Stimulated activated effector memory CD8-positive, alpha-beta T cell treated with anti-CD3 and anti-CD28 coated beads, Interleukin-12 subunit alpha, Interleukin-12 subunit beta, amount 100 ng/mL, for 72 hours (primary cell): Measurements from ENCODE around the gene ADAM10.

ENCODE experiments used
- ATAC-seq: fragments of 150-1000 bp; cut with Tn5 transposase; 2 replicates; pipeline ENCODE4 v1.10.0; 2021
- DNase-seq, 2 donors: peaks; one replicate each; pipeline ENCODE4 v3.0.0; 2021 to 2022; ENCODE audit warnings: low spot score in 2 of 2
- H3K27ac Mint-ChIP-seq: one replicate; pipeline ENCODE4 v1.8.0; 2022; ENCODE audit warnings: mild to moderate bottlenecking, mixed read lengths
- H3K36me3 Mint-ChIP-seq: one replicate; pipeline ENCODE4 v1.8.0; 2022; ENCODE audit warnings: mild to moderate bottlenecking, mixed read lengths
- H3K4me1 Mint-ChIP-seq: one replicate; pipeline ENCODE4 v1.8.0; 2022; ENCODE audit warnings: mixed read lengths
- H3K4me3 Mint-ChIP-seq: one replicate; pipeline ENCODE4 v1.8.0; 2022; ENCODE audit warnings: mild to moderate bottlenecking, mixed read lengths
- H3K9me3 Mint-ChIP-seq: one replicate; pipeline ENCODE4 v1.8.0; 2022; ENCODE audit warnings: mixed read lengths

Gene ADAM10

DNA sequence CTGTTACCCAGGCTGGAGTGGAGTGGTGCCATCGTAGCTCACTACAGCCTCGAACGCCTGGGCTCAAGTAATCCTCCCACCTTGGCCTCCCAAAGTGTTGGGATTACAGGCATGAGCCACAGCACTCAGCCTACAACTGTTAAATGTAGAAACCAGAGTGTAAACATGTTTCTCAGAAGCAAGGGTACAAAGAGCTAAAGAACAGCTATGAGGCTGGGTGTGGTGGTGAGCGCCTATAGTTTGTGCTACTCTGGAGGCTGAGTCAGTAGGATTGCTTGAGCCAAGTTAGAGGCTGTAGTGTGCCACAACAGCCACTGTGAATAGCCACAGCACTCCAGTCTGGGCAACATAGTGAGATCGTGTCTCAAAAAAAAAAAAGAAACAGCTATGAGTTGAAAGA is 16.8 kb upstream of the ADAM10 start:
- Mint-ChIP-seq H3K4me1 (no peaks in the 10 kb centered on the region), H3K4me3 (no peak overlapping the region), H3K9me3 (peaks cover 5% of the 10 kb centered on the region), H3K36me3 (no peaks in the 10 kb centered on the region), H3K27ac (no peak overlapping the region)
- DNase-seq = no peak
- ATAC-seq = no peak

- H3K27ac Mint-ChIP-seq = no peak overlapping the region
- DNase-seq = no peak
- ATAC-seq = no peak
- H3K36me3 Mint-ChIP-seq = no peaks in the 10 kb centered on the region
- H3K4me3 Mint-ChIP-seq = no peak overlapping the region
- no peaks in the 10 kb centered on the region for H3K4me1 Mint-ChIP-seq
- H3K9me3 Mint-ChIP-seq = peaks cover 5% of the 10 kb centered on the region
Observed at GRCh38 chr15:58764468-58764867, 15.0 kb upstream of the ADAM10 start.

DNA sequence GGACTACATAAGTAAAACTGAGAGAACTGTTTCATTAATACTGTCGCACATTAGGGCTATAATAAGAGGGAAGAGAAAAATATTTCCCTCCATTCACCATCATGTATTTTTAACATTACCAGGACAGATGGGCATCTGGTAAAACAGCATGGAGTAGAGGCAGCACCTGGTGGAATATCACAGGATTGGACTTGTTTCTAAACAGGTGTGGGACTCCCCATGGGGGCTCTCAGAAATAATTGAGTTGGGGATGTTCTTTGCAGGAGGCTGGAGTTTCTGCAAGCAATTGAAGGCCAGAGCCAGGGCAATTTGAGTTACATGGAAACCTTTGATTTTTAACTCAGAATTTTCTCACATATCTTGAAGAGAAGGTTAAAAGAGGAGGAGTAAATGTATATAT is 13.2 kb upstream of the ADAM10 start:
- no peaks in the 10 kb centered on the region for H3K36me3 Mint-ChIP-seq
- H3K4me3 Mint-ChIP-seq = no peak overlapping the region
- peaks cover 5% of the 10 kb centered on the region for H3K9me3 Mint-ChIP-seq
- ATAC-seq (no peak), DNase-seq (peak in 1 of 2 donors; percentile 35)
- no peaks in the 10 kb centered on the region for H3K4me1 Mint-ChIP-seq
- no peak overlapping the region for H3K27ac Mint-ChIP-seq

GRCh38 chr15:58762285-58762684 is 12.8 kb upstream of the ADAM10 start:
- no peaks in the 10 kb centered on the region for H3K4me1 Mint-ChIP-seq
- peak in 1 of 2 donors; percentile 43 for DNase-seq
- H3K27ac Mint-ChIP-seq = no peak overlapping the region
- no peaks in the 10 kb centered on the region for H3K36me3 Mint-ChIP-seq
- peaks cover 5% of the 10 kb centered on the region for H3K9me3 Mint-ChIP-seq
- no peak overlapping the region for H3K4me3 Mint-ChIP-seq
- ATAC-seq = peak; percentile 68

DNA sequence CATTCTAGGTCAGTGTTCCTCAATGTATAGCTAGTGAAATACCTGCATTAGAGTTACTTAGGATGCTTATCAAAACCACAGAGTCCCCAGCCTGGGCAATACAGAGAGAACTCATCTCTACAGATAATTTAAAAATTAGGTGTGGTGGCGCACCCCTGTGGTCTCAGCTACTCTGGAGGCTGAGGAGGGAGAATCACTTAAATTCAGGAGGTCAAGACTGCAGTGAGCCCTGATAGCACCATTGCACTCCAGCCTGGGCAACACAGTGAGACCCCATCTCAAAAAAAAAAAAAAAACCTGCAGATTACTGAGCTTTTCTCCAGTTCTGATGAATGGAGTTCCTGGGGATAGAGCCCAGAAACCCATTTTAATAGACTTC is 11.5 kb upstream of the ADAM10 start:
- Mint-ChIP-seq H3K36me3 (no peaks in the 10 kb centered on the region), H3K27ac (no peak overlapping the region), H3K4me1 (no peaks in the 10 kb centered on the region), H3K4me3 (no peak overlapping the region), H3K9me3 (peaks cover 5% of the 10 kb centered on the region)
- no peak for ATAC-seq
- no peak for DNase-seq

GRCh38 chr15:58760385-58761009 is 11.0 kb upstream of the ADAM10 start:
- Mint-ChIP-seq H3K36me3 (no peaks in the 10 kb centered on the region), H3K9me3 (peaks cover 5% of the 10 kb centered on the region), H3K4me1 (no peaks in the 10 kb centered on the region), H3K27ac (no peak overlapping the region), H3K4me3 (no peak overlapping the region)
- peak; percentile 53 for ATAC-seq
- no peak for DNase-seq

DNA sequence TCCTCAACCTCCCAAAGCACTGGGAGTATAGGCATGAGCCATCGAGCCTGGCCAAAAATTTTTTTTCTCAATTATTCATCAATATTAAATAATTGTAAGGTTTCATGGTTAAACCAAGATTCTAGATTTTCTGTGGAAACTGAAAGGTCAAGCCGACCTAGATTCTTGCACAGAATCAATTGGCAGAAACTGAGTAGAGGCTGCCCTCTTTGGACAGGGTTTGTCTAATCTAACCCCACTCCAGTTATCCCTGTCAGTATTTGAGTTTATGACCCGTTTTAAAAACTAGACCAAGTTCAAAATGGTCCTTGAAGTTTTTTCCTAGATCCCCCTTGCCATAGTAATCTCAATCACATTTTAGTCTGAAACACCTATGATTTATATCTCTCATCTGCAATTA is 8.6 kb upstream of the ADAM10 start:
- ATAC-seq = no peak
- H3K4me3 Mint-ChIP-seq = no peak overlapping the region

GRCh38 chr15:58755956-58756355 is 6.4 kb upstream of the ADAM10 start:
- no peak for ATAC-seq
- Mint-ChIP-seq H3K9me3 (no peaks in the 10 kb centered on the region), H3K36me3 (no peaks in the 10 kb centered on the region), H3K4me1 (no peaks in the 10 kb centered on the region), H3K4me3 (no peak overlapping the region), H3K27ac (no peak overlapping the region)
- DNase-seq = no peak

More for the DNA sequence above, 8.6 kb upstream of the ADAM10 start:
- H3K4me1 Mint-ChIP-seq = no peaks in the 10 kb centered on the region
- H3K27ac Mint-ChIP-seq = no peak overlapping the region
- H3K36me3 Mint-ChIP-seq = no peaks in the 10 kb centered on the region
- no peak for DNase-seq
- H3K9me3 Mint-ChIP-seq = no peaks in the 10 kb centered on the region

DNA sequence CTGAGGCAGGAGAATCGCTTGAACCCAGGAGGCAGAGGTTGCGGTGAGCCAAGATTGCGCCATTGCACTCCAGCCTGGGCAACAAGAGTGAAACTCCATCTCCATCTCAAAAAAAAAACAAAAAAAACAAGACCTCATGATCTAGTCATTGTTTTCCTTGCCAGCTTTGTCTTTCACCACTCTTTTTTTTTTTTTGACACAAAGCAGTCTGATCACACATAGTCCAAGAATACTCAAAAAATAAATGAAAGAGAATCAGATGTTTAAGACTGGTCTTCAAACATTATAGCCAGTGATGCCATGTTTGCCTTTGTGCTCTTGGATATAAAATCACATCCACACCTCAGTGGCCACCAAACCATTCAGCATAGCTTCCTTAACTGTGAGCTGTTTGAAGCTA is 5.8 kb upstream of the ADAM10 start:
- Mint-ChIP-seq H3K9me3 (no peaks in the 10 kb centered on the region), H3K4me3 (no peak overlapping the region), H3K27ac (no peak overlapping the region), H3K4me1 (peaks cover 3% of the 10 kb centered on the region), H3K36me3 (no peaks in the 10 kb centered on the region)
- DNase-seq = no peak
- no peak for ATAC-seq

- Mint-ChIP-seq H3K4me3 (no peak overlapping the region), H3K9me3 (no peaks in the 10 kb centered on the region), H3K4me1 (peaks cover 11% of the 10 kb centered on the region), H3K36me3 (peaks cover 13% of the 10 kb centered on the region), H3K27ac (no peak overlapping the region)
- ATAC-seq (no peak), DNase-seq (no peak)
Observed at GRCh38 chr15:58752716-58753115, 3.2 kb upstream of the ADAM10 start.

GRCh38 chr15:58748852-58749531 is 515 bp downstream of the ADAM10 start:
- peak; percentile 36 to 76 for DNase-seq
- Mint-ChIP-seq H3K27ac (peak overlapping the region; percentile 98), H3K4me3 (peak overlapping the region; percentile 99)

DNA sequence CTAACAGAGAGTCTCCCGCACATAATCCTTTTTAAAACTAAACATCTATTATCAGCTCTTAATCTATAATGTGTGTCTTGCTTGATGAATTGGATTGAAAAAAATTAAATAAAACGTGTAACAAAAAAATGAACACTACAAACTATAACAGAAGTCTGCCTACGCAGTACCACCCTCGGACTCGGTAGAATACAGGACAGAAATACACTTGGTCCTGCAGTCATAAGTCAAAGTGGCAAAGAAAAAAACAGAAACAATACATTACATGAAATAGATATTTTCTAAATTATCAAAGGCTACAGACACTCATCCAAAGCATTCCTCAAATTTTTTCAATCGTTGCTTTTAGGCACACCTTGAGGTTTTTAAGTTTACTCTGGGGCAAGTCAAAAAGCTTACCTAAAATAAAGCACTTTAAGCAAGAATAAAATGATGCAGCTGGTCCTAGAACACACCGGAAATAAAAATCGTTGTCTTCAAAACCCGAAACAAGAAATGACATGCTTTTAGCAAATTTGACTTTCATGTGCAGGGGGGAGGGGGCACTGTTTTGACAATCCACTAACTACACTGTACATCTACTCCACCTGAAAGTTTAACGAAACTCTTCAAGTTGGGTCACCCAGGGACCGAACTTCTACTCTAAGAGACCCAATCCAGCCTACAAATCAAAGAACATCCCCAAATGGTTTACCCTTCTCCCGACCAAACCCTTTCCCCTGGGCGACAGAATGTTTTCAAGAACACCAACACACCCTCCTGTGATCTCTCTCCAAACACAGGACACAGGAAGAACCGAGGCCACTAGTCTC is 1.3 kb downstream of the ADAM10 start:
- DNase-seq (peak in 1 of 2 donors; percentile 75), ATAC-seq (peak; percentile 5)
- Mint-ChIP-seq H3K36me3 (peaks cover 13% of the 10 kb centered on the region), H3K9me3 (no peaks in the 10 kb centered on the region), H3K4me1 (peaks cover 35% of the 10 kb centered on the region), H3K27ac (peak overlapping the region; percentile 98), H3K4me3 (peak overlapping the region; percentile 99)

More at GRCh38 chr15:58748852-58749531, 515 bp downstream of the ADAM10 start:
- peaks cover 29% of the 10 kb centered on the region for H3K4me1 Mint-ChIP-seq
- H3K36me3 Mint-ChIP-seq = peaks cover 13% of the 10 kb centered on the region
- no peaks in the 10 kb centered on the region for H3K9me3 Mint-ChIP-seq
- ATAC-seq = peak; percentile 61

- DNase-seq (no peak), ATAC-seq (no peak)
- H3K9me3 Mint-ChIP-seq = no peaks in the 10 kb centered on the region
- peak overlapping the region; percentile 8 for H3K4me3 Mint-ChIP-seq
- H3K4me1 Mint-ChIP-seq = peaks cover 56% of the 10 kb centered on the region
- H3K36me3 Mint-ChIP-seq = peaks cover 13% of the 10 kb centered on the region
- no peak overlapping the region for H3K27ac Mint-ChIP-seq
Observed at GRCh38 chr15:58746174-58746573, 3.3 kb downstream of the ADAM10 start.

DNA sequence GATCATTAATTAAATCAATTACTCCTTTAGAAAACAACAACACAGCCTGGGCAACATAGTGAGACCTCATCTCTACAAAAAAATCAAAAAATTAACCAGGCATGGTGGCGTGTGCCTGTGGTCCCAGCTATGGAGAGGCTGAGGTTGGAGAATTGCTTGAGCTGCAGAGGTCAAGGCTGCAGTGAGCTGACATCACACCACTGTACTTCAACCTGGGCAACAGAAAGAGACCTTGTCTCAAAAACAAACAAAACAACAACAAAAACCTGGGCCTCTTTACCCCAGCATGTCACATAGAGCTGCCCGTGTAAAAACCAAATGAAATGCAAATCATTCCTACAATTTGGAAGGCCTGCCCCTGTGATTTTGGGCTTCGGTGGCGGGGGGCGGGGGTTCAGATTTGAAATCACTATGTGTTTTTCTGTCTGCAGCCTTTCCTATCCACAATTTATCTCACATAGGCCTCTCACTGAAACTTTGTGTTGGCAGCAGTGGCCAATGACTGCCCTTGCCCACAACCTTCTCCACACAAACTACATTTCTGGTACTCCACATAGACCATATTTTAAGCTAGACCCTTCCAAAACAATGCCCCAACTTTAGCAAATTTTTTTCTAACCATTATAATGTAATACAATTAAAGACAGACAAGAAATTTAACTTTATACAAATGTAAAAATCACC is 6.5 kb downstream of the ADAM10 start:
- no peak overlapping the region for H3K4me3 Mint-ChIP-seq
- no peak for DNase-seq
- no peaks in the 10 kb centered on the region for H3K9me3 Mint-ChIP-seq
- peaks cover 62% of the 10 kb centered on the region for H3K4me1 Mint-ChIP-seq
- H3K27ac Mint-ChIP-seq = no peak overlapping the region
- no peak for ATAC-seq
- no peaks in the 10 kb centered on the region for H3K36me3 Mint-ChIP-seq
